ENCODE results near the gene FNDC7. TPM values are rescaled to one million over a fixed set of nuclear protein-coding genes. Genes with fewer than 3 reads are reported as not detected.
A peak's percentile ranks its signal among the peaks of the same experiment; 100 is the strongest.
"Not testable (repeated sequence)": the region's sequence is repeated elsewhere in the genome, so short reads cannot be mapped to it uniquely, and the experiment has no call there.

Gene FNDC7
- total and polyA plus RNA-seq, 9 of the 15 experiments (the other 6 are each of a cell fraction or from before 2014, with no cell fraction given): not detected

- FAIRE-seq; H4K20me1 ChIP-seq (replicated peaks; ENCODE audit: control insufficient read depth, insufficient read depth, low read length); H3K27ac ChIP-seq (ENCODE audit: extremely low read depth, low read depth, low read length); H3K9ac ChIP-seq (ENCODE audit: insufficient read depth in 1 of 2, low read depth in 2 of 2, low read length in 2 of 2); BruUV-seq (replicated peaks); intact Hi-C loops (cut with micrococcal nuclease); H3K4me3 ChIP-seq; in situ Hi-C loops (cut with MboI); H3K27me3 ChIP-seq (ENCODE audit: control insufficient read depth in 2 of 2, insufficient read depth in 2 of 2, low read length in 2 of 2); H2AFZ ChIP-seq (ENCODE audit: low read depth, low read length); H3K79me2 ChIP-seq (ENCODE audit: control insufficient read depth, insufficient read depth, low read length); H3K4me1 ChIP-seq (replicated peaks in 1 of 2; ENCODE audit: control insufficient read depth in 2 of 2, insufficient read depth in 2 of 2, low read length in 2 of 2); H3K4me2 ChIP-seq (ENCODE audit: insufficient read depth, low read length); H3K9me3 ChIP-seq (replicated peaks; ENCODE audit: control insufficient read depth, insufficient read depth, low read depth, low read length); H3K36me3 ChIP-seq (ENCODE audit: control insufficient read depth, insufficient read depth, low read length); H3K9me1 ChIP-seq (ENCODE audit: control insufficient read depth, insufficient read depth, low read length); TF ChIP-seq CEBPG (CRISPR knock-in tag; IDR thresholded peaks at IDR 0.05); TEAD4 (CRISPR knock-in tag; IDR thresholded peaks at IDR 0.05; ENCODE audit: borderline replicate concordance): not testable (repeated sequence)
- DNase-seq (ENCODE audit: extremely low read depth in 1 of 4, low spot score in 3 of 4) (peak in 1 of 4 experiments; percentile 32), ATAC-seq (peak; percentile 61)
- peak; percentile 32; the same call in 1 of the 2 replicates for TF ChIP-seq MTA1 (IDR thresholded peaks at IDR 0.05; ENCODE audit: borderline replicate concordance)
- TF ChIP-seq NFIC (IDR thresholded peaks at IDR 0.05): peak; percentile 21; the same call in 1 of the 2 replicates
- 0 out of 4 replicates have a peak, but pooled peaks of 1 of the 2 experiments have one; percentile 25 for TF ChIP-seq CEBPG (tag; conservative IDR thresholded peaks at IDR 0.05 in 1 of 2, IDR thresholded peaks at IDR 0.05 in 1 of 2)
- TF ChIP-seq MTA3 (IDR thresholded peaks at IDR 0.05; ENCODE audit: borderline replicate concordance): 0 out of 2 replicates have a peak, but pooled peaks have one; percentile 34
- peak; percentile 65 for TF ChIP-seq SOX6 (IDR thresholded peaks at IDR 0.05)
- TF ChIP-seq HDAC2 (IDR thresholded peaks at IDR 0.05): peak; percentile 56; the same call in 1 of the 2 replicates
- peak; percentile 87 for TF ChIP-seq TEAD2 (tag; IDR thresholded peaks at IDR 0.05)
- peak in 1 of 2 experiments; percentile 96; a peak in 2 of 4 replicates for TF ChIP-seq TEAD1 (CRISPR knock-in tag; IDR thresholded peaks at IDR 0.05)
- TF ChIP-seq SMARCE1 (IDR thresholded peaks at IDR 0.05): peak; percentile 44; the same call in 1 of the 2 replicates
- TF ChIP-seq PKNOX1 (IDR thresholded peaks at IDR 0.05): peak; percentile 31; the same call in 1 of the 2 replicates
- TF ChIP-seq, protein P1, sequence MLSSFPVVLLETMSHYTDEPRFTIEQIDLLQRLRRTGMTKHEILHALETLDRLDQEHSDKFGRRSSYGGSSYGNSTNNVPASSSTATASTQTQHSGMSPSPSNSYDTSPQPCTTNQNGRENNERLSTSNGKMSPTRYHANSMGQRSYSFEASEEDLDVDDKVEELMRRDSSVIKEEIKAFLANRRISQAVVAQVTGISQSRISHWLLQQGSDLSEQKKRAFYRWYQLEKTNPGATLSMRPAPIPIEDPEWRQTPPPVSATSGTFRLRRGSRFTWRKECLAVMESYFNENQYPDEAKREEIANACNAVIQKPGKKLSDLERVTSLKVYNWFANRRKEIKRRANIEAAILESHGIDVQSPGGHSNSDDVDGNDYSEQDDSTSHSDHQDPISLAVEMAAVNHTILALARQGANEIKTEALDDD (IDR thresholded peaks at IDR 0.05): peak; percentile 68
- peak; percentile 64; the same call in 1 of the 2 replicates for TF ChIP-seq POLR2H (tag; IDR thresholded peaks at IDR 0.05; ENCODE audit: low read depth)
- peak; percentile 51 for TF ChIP-seq ARID1B (IDR thresholded peaks at IDR 0.05)
- 0 out of 2 replicates have a peak, but pooled peaks have one; percentile 43 for TF ChIP-seq FOXJ2 (tag; IDR thresholded peaks at IDR 0.05)
- 0 out of 2 replicates have a peak, but pooled peaks have one; percentile 11 for TF ChIP-seq EP300 (IDR thresholded peaks at IDR 0.05; ENCODE audit: low read length)
- 0 out of 4 replicates have a peak, but pooled peaks of 1 of the 2 experiments have one; percentile 18 for TF ChIP-seq KDM1A (IDR thresholded peaks at IDR 0.05)
- peak; percentile 88 to 97 for TF ChIP-seq SRF (CRISPR knock-in tag; IDR thresholded peaks at IDR 0.05)
- peak; percentile 80; the same call in 1 of the 2 replicates for TF ChIP-seq TEAD4 (IDR thresholded peaks at IDR 0.05; ENCODE audit: low read length)
- TF ChIP-seq RCOR1 (IDR thresholded peaks at IDR 0.05; ENCODE audit: borderline replicate concordance in 1 of 2, low read depth in 2 of 2, low read length in 2 of 2): peak in 1 of 2 experiments; percentile 60; a peak in 1 of 4 replicates
- TF ChIP-seq CTBP1 (IDR thresholded peaks at IDR 0.05; ENCODE audit: borderline replicate concordance): peak; percentile 26; the same call in 1 of the 2 replicates
- peak; percentile 46; the same call in 1 of the 2 replicates for TF ChIP-seq ATF7 (IDR thresholded peaks at IDR 0.05)
- TF ChIP-seq CBFA2T3 (IDR thresholded peaks at IDR 0.05): 0 out of 2 replicates have a peak, but pooled peaks have one; percentile 2
- CTCF ChIA-PET (ENCODE audit: low intra/inter-chr PET ratio): interaction anchor here (0.6 kb wide), 1 partner anchor 14 kb away, joined by 3 read pairs; no protein-coding TSS in a partner anchor
- WGBS (ENCODE audit: insufficient coverage, low coverage, missing lambda C conversion rate): 15% methylated on average over 4 of the region's 4 CpGs
- POLR2A ChIA-PET: interaction anchor here (0.6 to 4.0 kb wide), 3 partner anchors 10 to 179 kb away, joined by 3 to 48 read pairs (median 5); partner anchors contain the start of gene PRPF38B
These were observed 31.0 kb upstream of the FNDC7 start for GRCh38 chr1:108681701-108682100.
